Breast epithelium (tissue), 4 donors: ENCODE measurements around the gene TXNDC2. TPM values are rescaled to one million over a fixed set of nuclear protein-coding genes. Genes with fewer than 3 reads are reported as not detected.

Experiments used
- DNase-seq, 2 donors: peaks; one replicate each; pipeline ENCODE4 v3.0.0-alpha.2; 2019; ENCODE audit warnings: low spot score in 2 of 2
- H3K27ac ChIP-seq, 2 donors: fragments of 200-600 bp; sonication (generic) in 1 of 2; one replicate each; pipeline ENCODE4 v1.5.1; 2016 to 2019; ENCODE audit warnings: mild to moderate bottlenecking in 1 of 2
- H3K27me3 ChIP-seq, 2 donors: fragments of 200-600 bp; sonication (generic) in 1 of 2; one replicate each; pipeline versions ENCODE4 v1.5.1 to v1.6.0; 2017 to 2019; ENCODE audit warnings: control low read depth in 1 of 2, mild to moderate bottlenecking in 1 of 2
- H3K36me3 ChIP-seq: fragments of 200-600 bp; one replicate; pipeline ENCODE4 v1.5.1; 2019
- H3K4me1 ChIP-seq, 2 donors: fragments of 200-600 bp; sonication (generic); one replicate each; pipeline ENCODE4 v1.5.1; 2016 to 2019; ENCODE audit warnings: control low read depth in 1 of 2
- H3K4me3 ChIP-seq, 3 donors: fragments of 200-600 bp; sonication (generic); 1 replicate in 2 of 3; 2 replicates in 1 of 3; pipeline ENCODE4 v1.5.1; 2016 to 2019; ENCODE audit warnings: mild to moderate bottlenecking in 3 of 3, moderate library complexity in 2 of 3
- H3K9me3 ChIP-seq, 2 donors: fragments of 200-600 bp; sonication (generic) in 1 of 2; one replicate each; pipeline ENCODE4 v1.5.1; 2016 to 2019; ENCODE audit warnings: control low read depth in 1 of 2
- POLR2A ChIP-seq: fragments of 450-650 bp; IDR thresholded peaks from one replicate; pipeline ENCODE4 v1.6.1; 2016; ENCODE audit warnings: antibody characterized with exemption, mild to moderate bottlenecking, moderate library complexity
- POLR2AphosphoS5 ChIP-seq, 3 donors: sonication (generic); formaldehyde crosslinking; IDR thresholded peaks; one replicate each; pipeline ENCODE4 v1.6.1; 2017; ENCODE audit warnings: antibody characterized with exemption in 3 of 3
- intact Hi-C: fragments of 100-400 bp; cut with DNase I; formaldehyde crosslinking; loops from one replicate; pipeline ENCODE4 v1.15.1; 2023; ENCODE audit warnings: low total_unique reads
- total RNA-seq, 3 donors: library from RNA; depleted of rRNA; stranded (reverse); fragments of >200 nt; gene quantifications; one replicate each; pipeline ENCODE4 v1.1.0, GENCODE V29; 2016
- TF ChIP-seq, protein P1 (sequence below), 3 donors: fragments of 450-650 bp; IDR thresholded peaks; one replicate each; pipeline ENCODE4 v1.5.1; 2016 to 2017; ENCODE audit warnings: antibody characterized with exemption in 3 of 3, mild to moderate bottlenecking in 3 of 3, moderate library complexity in 3 of 3

The TXNDC2 gene
- total RNA-seq, 3 donors from 2014 or later, result 0.16 TPM; not detected in 2

DNA sequence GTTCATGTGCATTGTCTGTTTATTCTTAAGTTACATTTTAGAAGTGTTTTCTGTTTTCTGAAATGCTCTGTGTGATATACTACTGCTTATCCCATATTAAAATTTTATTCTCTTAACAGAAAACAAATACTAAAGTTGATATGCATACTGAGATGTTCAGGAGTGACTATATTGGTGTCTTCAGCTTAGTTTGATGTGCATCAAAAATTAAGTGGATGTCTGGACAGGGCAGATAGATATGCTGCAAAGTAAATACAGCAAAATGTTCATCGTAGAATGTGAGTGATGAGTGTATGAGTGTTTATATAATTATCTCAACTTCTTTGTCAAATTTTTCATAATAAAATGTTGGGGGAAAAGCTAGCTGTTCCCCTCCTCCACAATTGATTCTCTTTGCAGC is 41.2 kb downstream of the TXNDC2 start:
- intact Hi-C loops, result no loop called here
- TF ChIP-seq, protein P1, sequence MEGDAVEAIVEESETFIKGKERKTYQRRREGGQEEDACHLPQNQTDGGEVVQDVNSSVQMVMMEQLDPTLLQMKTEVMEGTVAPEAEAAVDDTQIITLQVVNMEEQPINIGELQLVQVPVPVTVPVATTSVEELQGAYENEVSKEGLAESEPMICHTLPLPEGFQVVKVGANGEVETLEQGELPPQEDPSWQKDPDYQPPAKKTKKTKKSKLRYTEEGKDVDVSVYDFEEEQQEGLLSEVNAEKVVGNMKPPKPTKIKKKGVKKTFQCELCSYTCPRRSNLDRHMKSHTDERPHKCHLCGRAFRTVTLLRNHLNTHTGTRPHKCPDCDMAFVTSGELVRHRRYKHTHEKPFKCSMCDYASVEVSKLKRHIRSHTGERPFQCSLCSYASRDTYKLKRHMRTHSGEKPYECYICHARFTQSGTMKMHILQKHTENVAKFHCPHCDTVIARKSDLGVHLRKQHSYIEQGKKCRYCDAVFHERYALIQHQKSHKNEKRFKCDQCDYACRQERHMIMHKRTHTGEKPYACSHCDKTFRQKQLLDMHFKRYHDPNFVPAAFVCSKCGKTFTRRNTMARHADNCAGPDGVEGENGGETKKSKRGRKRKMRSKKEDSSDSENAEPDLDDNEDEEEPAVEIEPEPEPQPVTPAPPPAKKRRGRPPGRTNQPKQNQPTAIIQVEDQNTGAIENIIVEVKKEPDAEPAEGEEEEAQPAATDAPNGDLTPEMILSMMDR (IDR thresholded peaks at IDR 0.05), result no peak
- no peak for TF ChIP-seq POLR2A
- no peak for TF ChIP-seq POLR2AphosphoS5 (IDR thresholded peaks at IDR 0.05)
- Histone ChIP-seq H3K4me1 (peaks cover 0 to 9% of the 10 kb centered on the region in 2 donors), H3K27ac (no peak overlapping the region), H3K27me3 (no peaks in the 10 kb centered on the region), H3K9me3 (no peaks in the 10 kb centered on the region), H3K4me3 (no peak overlapping the region), H3K36me3 (no peaks in the 10 kb centered on the region)
- DNase-seq, result no peak

DNA sequence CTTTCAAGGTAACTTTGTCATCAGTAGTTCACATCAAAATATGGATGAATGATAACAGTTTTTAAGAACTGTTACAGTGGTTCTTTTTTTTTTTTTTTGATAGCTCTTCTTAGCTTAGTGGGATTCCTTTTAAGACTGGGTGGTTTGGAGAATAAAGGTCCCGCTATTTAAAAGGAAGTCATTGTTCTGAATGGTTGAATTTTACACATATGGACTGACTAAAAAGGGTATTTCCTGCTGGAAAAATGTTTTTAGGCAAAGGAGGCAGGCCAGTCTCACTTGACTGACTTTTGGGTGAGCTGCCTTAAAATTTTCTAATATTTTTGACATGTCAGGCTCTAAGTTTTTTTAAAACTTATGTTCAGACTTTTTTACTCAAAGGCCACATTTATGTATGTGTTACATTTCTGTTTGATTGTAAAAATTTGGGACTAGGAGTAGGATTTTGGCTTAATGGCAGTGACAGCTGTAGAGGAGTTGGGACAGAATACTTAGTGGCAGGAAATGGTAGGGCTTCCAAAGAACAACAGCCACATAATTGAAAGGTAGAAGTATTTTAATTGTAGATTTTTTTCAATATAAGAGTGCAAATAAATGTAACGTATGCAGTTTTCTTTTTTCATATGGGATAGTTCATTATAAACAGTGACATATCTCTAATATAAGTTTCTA is 41.8 kb downstream of the TXNDC2 start:
- intact Hi-C loops, result no loop called here
- TF ChIP-seq POLR2A, result no peak
- TF ChIP-seq, protein P1 (IDR thresholded peaks at IDR 0.05), result no peak
- no peak for TF ChIP-seq POLR2AphosphoS5 (IDR thresholded peaks at IDR 0.05)
- Histone ChIP-seq H3K9me3 (no peaks in the 10 kb centered on the region), H3K4me1 (peaks cover 0 to 9% of the 10 kb centered on the region in 2 donors), H3K4me3 (no peak overlapping the region), H3K27ac (no peak overlapping the region), H3K36me3 (no peaks in the 10 kb centered on the region), H3K27me3 (no peaks in the 10 kb centered on the region)
- DNase-seq, result no peak

DNA sequence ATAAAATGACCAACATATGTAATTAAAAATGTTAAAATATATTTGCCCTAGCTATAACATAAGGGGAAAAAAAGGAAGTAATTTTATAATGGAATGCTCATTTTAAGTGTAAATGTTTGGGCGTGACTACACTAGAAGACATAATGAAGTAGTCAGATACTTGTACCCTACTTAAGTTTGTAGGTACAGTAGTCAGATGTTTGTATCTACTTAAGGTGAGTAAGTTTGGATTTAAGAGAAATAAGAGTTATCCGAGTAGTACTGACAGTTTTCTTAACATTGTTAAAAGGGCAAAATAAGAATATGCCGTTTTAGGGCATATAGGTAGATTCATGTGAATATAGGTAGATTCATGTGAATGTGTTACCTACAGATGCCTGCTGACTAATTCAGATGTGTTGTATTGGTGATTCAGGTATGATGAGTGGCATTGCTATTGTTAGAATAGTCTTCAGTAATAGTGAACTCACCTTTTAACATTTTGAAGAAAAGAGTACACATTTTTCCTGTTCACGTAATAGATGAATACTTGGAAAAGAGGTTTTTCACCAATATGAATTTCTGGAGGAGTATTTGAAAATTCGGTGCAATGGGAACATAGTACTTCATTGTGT is 43.0 kb downstream of the TXNDC2 start:
- peaks cover 0 to 6% of the 10 kb centered on the region in 2 donors for H3K4me1 ChIP-seq
- intact Hi-C loops, result no loop called here

DNA sequence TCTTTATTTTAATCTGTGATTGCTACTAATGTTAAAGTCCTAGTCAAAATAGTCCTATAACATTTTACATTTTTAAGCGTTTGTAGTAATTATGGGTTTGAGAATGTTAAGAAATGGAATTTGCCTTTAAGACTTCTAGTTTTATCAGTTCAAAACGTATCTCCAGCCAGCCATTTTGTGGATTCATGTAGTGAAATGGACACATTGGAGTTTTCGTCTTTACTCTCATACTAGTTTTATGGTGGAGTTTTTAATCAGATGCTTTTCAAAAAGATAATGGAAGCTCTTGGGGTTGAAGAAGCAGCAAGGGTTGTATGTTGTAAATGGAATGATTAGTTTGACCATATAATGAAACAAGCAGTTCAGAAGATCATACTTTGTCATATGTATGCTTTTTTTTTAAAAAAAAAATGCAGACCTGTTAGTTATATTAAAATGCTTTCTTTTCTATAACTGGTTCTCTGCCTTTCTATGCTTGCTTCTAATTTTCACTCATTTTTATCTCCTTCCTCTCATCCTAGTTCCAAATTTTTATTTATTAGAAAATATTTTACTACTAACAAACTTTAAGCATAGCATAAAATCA is 44.6 kb downstream of the TXNDC2 start:
- peaks cover 0 to 10% of the 10 kb centered on the region in 2 donors for H3K4me1 ChIP-seq
- intact Hi-C loops, result no loop called here

More for the DNA sequence above, 43.0 kb downstream of the TXNDC2 start:
- no peak for DNase-seq
- Histone ChIP-seq H3K36me3 (no peaks in the 10 kb centered on the region), H3K27me3 (no peaks in the 10 kb centered on the region), H3K4me3 (no peak overlapping the region), H3K9me3 (no peaks in the 10 kb centered on the region), H3K27ac (no peak overlapping the region)
- TF ChIP-seq POLR2AphosphoS5 (IDR thresholded peaks at IDR 0.05) (no peak), POLR2A (no peak)
- TF ChIP-seq, protein P1 (IDR thresholded peaks at IDR 0.05), result no peak

More for the DNA sequence above, 44.6 kb downstream of the TXNDC2 start:
- no peaks in the 10 kb centered on the region for H3K36me3 ChIP-seq
- no peak overlapping the region for H3K4me3 ChIP-seq
- H3K27ac ChIP-seq, result no peak overlapping the region
- H3K9me3 ChIP-seq, result no peaks in the 10 kb centered on the region
- no peak for DNase-seq
- no peak for TF ChIP-seq POLR2AphosphoS5 (IDR thresholded peaks at IDR 0.05)
- TF ChIP-seq, protein P1 (IDR thresholded peaks at IDR 0.05), result no peak
- TF ChIP-seq POLR2A, result no peak
- H3K27me3 ChIP-seq, result no peaks in the 10 kb centered on the region
